Measurements from ENCODE around the gene NDUFA11. TPM values are rescaled to one million over a fixed set of nuclear protein-coding genes. Genes with fewer than 3 reads are reported as not detected.

Gene NDUFA11
- total RNA-seq, 3 donors from 2014 or later (not counting 1 experiment from before 2014, with no cell fraction given): 111 to 115 (median 113) TPM

- WGBS (ENCODE audit: insufficient coverage): 98% methylated on average over 21 of the region's 21 CpGs
- H3K36me3 Mint-ChIP-seq: peaks cover 13% of the 10 kb centered on the region
Measured at GRCh38 chr19:5932609-5933262, 29.1 kb upstream of the NDUFA11 start.

GRCh38 chr19:5932146-5932545, 28.6 kb upstream of the NDUFA11 start:
- Mint-ChIP-seq H3K36me3 (peaks cover 13% of the 10 kb centered on the region), H3K4me3 (no peak overlapping the region), H3K27me3 (ENCODE audit: low read depth in 2 of 2) (no peaks in the 10 kb centered on the region), H3K4me1 (peaks cover 0 to 2% of the 10 kb centered on the region in 2 donors), H3K27ac (no peak overlapping the region), H3K9me3 (no peaks in the 10 kb centered on the region)
- H3K4me1 ChIP-seq (ENCODE audit: control insufficient read depth, insufficient read depth, low read length): no peaks in the 10 kb centered on the region
- H3K27ac ChIP-seq (ENCODE audit: low read length): no peak overlapping the region
- WGBS (ENCODE audit: insufficient coverage): 99% methylated on average over 18 of the region's 18 CpGs
- no peak for TF ChIP-seq CTCF (IDR thresholded peaks at IDR 0.05)
- ATAC-seq (no peak), DNase-seq (no peak)
- H3K36me3 ChIP-seq (ENCODE audit: control insufficient read depth, insufficient read depth, low read length): peaks cover 75% of the 10 kb centered on the region
- intact Hi-C loops (cut with micrococcal nuclease): no loop called here
- no peaks in the 10 kb centered on the region for H3K9me3 ChIP-seq (ENCODE audit: control insufficient read depth, insufficient read depth, low read length)
- H3K27me3 ChIP-seq (ENCODE audit: control insufficient read depth, insufficient read depth, low read length): no peaks in the 10 kb centered on the region
- H3K4me3 ChIP-seq (ENCODE audit: low read length): no peak overlapping the region

More at GRCh38 chr19:5932609-5933262, 29.1 kb upstream of the NDUFA11 start:
- Histone ChIP-seq H3K4me1 (ENCODE audit: control insufficient read depth, insufficient read depth, low read length) (no peaks in the 10 kb centered on the region), H3K9me3 (ENCODE audit: control insufficient read depth, insufficient read depth, low read length) (no peaks in the 10 kb centered on the region), H3K4me3 (ENCODE audit: low read length) (no peak overlapping the region), H3K36me3 (ENCODE audit: control insufficient read depth, insufficient read depth, low read length) (peaks cover 73% of the 10 kb centered on the region), H3K27ac (ENCODE audit: low read length) (no peak overlapping the region), H3K27me3 (ENCODE audit: control insufficient read depth, insufficient read depth, low read length) (no peaks in the 10 kb centered on the region)
- Mint-ChIP-seq H3K27me3 (ENCODE audit: low read depth in 2 of 2) (no peaks in the 10 kb centered on the region), H3K4me1 (peaks cover 4 to 7% of the 10 kb centered on the region in 2 donors), H3K9me3 (no peaks in the 10 kb centered on the region), H3K4me3 (no peak overlapping the region), H3K27ac (no peak overlapping the region)
- intact Hi-C loops (cut with micrococcal nuclease): no loop called here
- no peak for DNase-seq
- ATAC-seq: no peak
- no peak for TF ChIP-seq CTCF (IDR thresholded peaks at IDR 0.05)

GRCh38 chr19:5931251-5931650, 27.7 kb upstream of the NDUFA11 start:
- Histone ChIP-seq H3K4me1 (ENCODE audit: control insufficient read depth, insufficient read depth, low read length) (no peaks in the 10 kb centered on the region), H3K27ac (ENCODE audit: low read length) (no peak overlapping the region), H3K27me3 (ENCODE audit: control insufficient read depth, insufficient read depth, low read length) (no peaks in the 10 kb centered on the region), H3K36me3 (ENCODE audit: control insufficient read depth, insufficient read depth, low read length) (peaks cover 77% of the 10 kb centered on the region), H3K9me3 (ENCODE audit: control insufficient read depth, insufficient read depth, low read length) (no peaks in the 10 kb centered on the region), H3K4me3 (ENCODE audit: low read length) (no peak overlapping the region)
- ATAC-seq (no peak), DNase-seq (no peak)
- Mint-ChIP-seq H3K27ac (no peak overlapping the region), H3K9me3 (no peaks in the 10 kb centered on the region), H3K36me3 (peaks cover 13% of the 10 kb centered on the region), H3K27me3 (ENCODE audit: low read depth in 2 of 2) (no peaks in the 10 kb centered on the region), H3K4me1 (no peaks in the 10 kb centered on the region), H3K4me3 (no peak overlapping the region)
- WGBS (ENCODE audit: insufficient coverage): 95% methylated on average over 10 of the region's 11 CpGs
- TF ChIP-seq CTCF (IDR thresholded peaks at IDR 0.05): no peak
- intact Hi-C loops (cut with micrococcal nuclease): no loop called here

- 97% methylated on average over 14 of the region's 14 CpGs for WGBS (ENCODE audit: insufficient coverage)
- no peaks in the 10 kb centered on the region for H3K27me3 Mint-ChIP-seq (ENCODE audit: low read depth in 2 of 2)
- Histone ChIP-seq H3K4me1 (ENCODE audit: control insufficient read depth, insufficient read depth, low read length) (no peaks in the 10 kb centered on the region), H3K27me3 (ENCODE audit: control insufficient read depth, insufficient read depth, low read length) (no peaks in the 10 kb centered on the region), H3K36me3 (ENCODE audit: control insufficient read depth, insufficient read depth, low read length) (peaks cover 83% of the 10 kb centered on the region), H3K9me3 (ENCODE audit: control insufficient read depth, insufficient read depth, low read length) (no peaks in the 10 kb centered on the region), H3K27ac (ENCODE audit: low read length) (no peak overlapping the region), H3K4me3 (ENCODE audit: low read length) (no peak overlapping the region)
- no peak for DNase-seq
- H3K4me3 Mint-ChIP-seq: no peak overlapping the region
- intact Hi-C loops (cut with micrococcal nuclease): no loop called here
- peaks cover 13% of the 10 kb centered on the region for H3K36me3 Mint-ChIP-seq
- H3K27ac Mint-ChIP-seq: no peak overlapping the region
- H3K9me3 Mint-ChIP-seq: no peaks in the 10 kb centered on the region
- no peak for TF ChIP-seq CTCF (IDR thresholded peaks at IDR 0.05)
- ATAC-seq: no peak
- H3K4me1 Mint-ChIP-seq: no peaks in the 10 kb centered on the region
Measured at GRCh38 chr19:5929625-5930024, 26.0 kb upstream of the NDUFA11 start.
